CD4-positive, alpha-beta T cell (primary cell): Measurements from ENCODE around the gene TMEM131. TPM values are rescaled to one million over a fixed set of nuclear protein-coding genes. Genes with fewer than 3 reads are reported as not detected.
A peak's percentile ranks its signal among the peaks of the same experiment; 100 is the strongest.

Experiments
- ATAC-seq: fragments of 200-7000 bp; cut with Tn5 transposase; one replicate; pipeline ENCODE4 v1.10.0; 2022; ENCODE audit warnings: mild to moderate bottlenecking; ENCODE audit not compliant: poor library complexity
- CTCF ChIA-PET: fragments of 350-600 bp; sonication (Branson Sonifier 250); formaldehyde crosslinking; loops from one replicate; lab custom pipeline; 2021; ENCODE audit warnings: antibody characterized with exemption, inconsistent platforms; lab: Charles Lee
- POLR2A ChIA-PET: fragments of 350-600 bp; sonication (Branson Sonifier 250); formaldehyde crosslinking; loops from one replicate; lab custom pipeline; 2021; ENCODE audit warnings: antibody characterized with exemption, inconsistent platforms; lab: Charles Lee
- DNase-seq, 14 experiments: peaks; one replicate each; pipeline ENCODE4 v3.0.0-alpha.2; 2013 to 2020; ENCODE audit warnings: mixed read lengths in 2 of 14
- H3K27ac ChIP-seq, 2 donors: one replicate each; pipeline versions ENCODE4 v1.5.1 to v1.7.0; 2013; ENCODE audit warnings: low read length in 2 of 2, low read depth in 1 of 2, mild to moderate bottlenecking in 1 of 2
- H3K27me3 ChIP-seq, 2 experiments: 1 replicate in 1 of 2; 2 replicates in 1 of 2; pipeline versions ENCODE4 v1.6.1 to v1.7.0; 2013; ENCODE audit warnings: low read length in 2 of 2, control low read depth in 1 of 2, mild to moderate bottlenecking in 1 of 2, moderate library complexity in 1 of 2; ENCODE audit not compliant: insufficient read depth in 2 of 2, control insufficient read depth in 1 of 2
- H3K36me3 ChIP-seq: one replicate; pipeline ENCODE4 v1.6.1; 2013; ENCODE audit warnings: low read length, control low read depth; ENCODE audit not compliant: insufficient read depth
- H3K4me1 ChIP-seq: one replicate; pipeline ENCODE4 v1.6.1; 2013; ENCODE audit warnings: low read length, control low read depth; ENCODE audit not compliant: insufficient read depth
- H3K4me3 ChIP-seq: one replicate; pipeline ENCODE4 v1.5.1; 2013; ENCODE audit warnings: mild to moderate bottlenecking, low read length, moderate library complexity
- H3K9me3 ChIP-seq, 2 experiments: 1 replicate in 1 of 2; 2 replicates in 1 of 2; pipeline versions ENCODE4 v1.6.1 to v1.7.0; 2013; ENCODE audit warnings: low read length in 2 of 2, mild to moderate bottlenecking in 2 of 2, control low read depth in 1 of 2, moderate library complexity in 1 of 2; ENCODE audit not compliant: control insufficient read depth in 1 of 2, insufficient read depth in 1 of 2
- H3K27ac Mint-ChIP-seq: one replicate; pipeline ENCODE4 v1.8.0; 2020; ENCODE audit warnings: mixed read lengths
- H3K27me3 Mint-ChIP-seq: one replicate; pipeline ENCODE4 v1.8.0; 2021; ENCODE audit warnings: mixed read lengths
- H3K36me3 Mint-ChIP-seq: one replicate; pipeline ENCODE4 v1.8.0; 2021; ENCODE audit warnings: low read depth, mixed read lengths
- H3K4me1 Mint-ChIP-seq: one replicate; pipeline ENCODE4 v1.8.0; 2021; ENCODE audit warnings: low read depth, mixed read lengths
- H3K4me3 Mint-ChIP-seq: one replicate; pipeline ENCODE4 v1.8.0; 2020; ENCODE audit warnings: mild to moderate bottlenecking, mixed read lengths
- H3K9me3 Mint-ChIP-seq: one replicate; pipeline ENCODE4 v1.8.0; 2020; ENCODE audit warnings: mixed read lengths
- CTCF ChIP-seq: fragments of 200-600 bp; IDR thresholded peaks from one replicate; pipeline ENCODE4 v1.8.0; 2022; ENCODE audit warnings: antibody characterized with exemption, mild to moderate bottlenecking
- intact Hi-C, 2 experiments: fragments of 100-400 bp; cut with DNase I in 1 of 2; cut with micrococcal nuclease in 1 of 2; formaldehyde crosslinking; loops; one replicate each; pipeline versions ENCODE4 v1.15.1 to v1.9.0; 2023 to 2025; cut with DNase I, micrococcal nuclease
- total RNA-seq, 174 experiments: library from RNA in 2 of 174; stranded (reverse) in 2 of 174; gene quantifications; one replicate each; pipeline ENCODE4 v1.2.3 and lab custom pipeline; 2021 to 2026

The TMEM131 gene
- total RNA-seq, 2 experiments from 2014 or later = 29.2 to 33.6 TPM

DNA sequence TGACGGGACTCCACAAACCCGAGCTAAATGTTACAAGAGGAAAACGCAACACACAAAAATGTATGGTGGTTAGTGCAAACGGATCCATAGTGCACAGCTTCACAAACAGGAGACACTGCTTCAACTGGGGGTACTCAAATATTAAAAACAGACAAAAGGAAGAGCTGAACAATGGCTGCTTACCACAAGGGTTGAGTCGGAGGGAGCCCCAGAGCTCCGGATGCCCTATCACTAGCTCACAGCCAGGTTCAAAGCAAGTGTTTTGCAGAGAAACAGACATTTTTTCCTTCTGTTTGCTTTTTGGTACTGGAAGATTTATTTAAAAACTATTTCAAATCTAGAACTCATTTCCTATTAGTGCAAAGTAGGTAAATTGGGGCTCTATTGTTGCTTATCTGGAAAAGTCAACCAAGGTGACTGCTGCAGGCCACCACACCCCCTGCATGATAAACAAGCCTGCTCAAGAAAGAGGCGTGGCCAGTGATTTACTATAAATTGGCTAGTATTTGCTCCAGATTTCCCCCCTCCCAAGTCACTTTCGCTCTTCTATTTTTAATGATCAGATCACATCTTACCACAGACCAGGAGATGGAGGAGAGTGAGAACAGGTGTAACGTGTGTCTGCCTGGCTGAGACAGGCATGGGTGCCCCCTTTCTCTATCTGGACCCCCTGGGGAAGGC, 235.9 kb downstream of the TMEM131 start:
- Mint-ChIP-seq H3K4me3 (peak overlapping the region; percentile 34), H3K4me1 (peaks cover 27% of the 10 kb centered on the region), H3K36me3 (peaks cover 88% of the 10 kb centered on the region), H3K27ac (peak overlapping the region; percentile 83), H3K9me3 (no peaks in the 10 kb centered on the region), H3K27me3 (no peaks in the 10 kb centered on the region)
- peak in 1 of 14 experiments; percentile 26 for DNase-seq
- intact Hi-C loops = no loop called here
- ChIA-PET CTCF (no interaction called here), POLR2A (interaction anchor here (1.2 to 1.4 kb wide), 3 partner anchors 19 to 46 kb away, joined by 3 to 7 read pairs (median 5); partner anchors contain the start of gene ZAP70)
- TF ChIP-seq CTCF = no peak
- no peak overlapping the region for H3K4me3 ChIP-seq
- peaks cover 78% of the 10 kb centered on the region for H3K36me3 ChIP-seq
- ATAC-seq = peak; percentile 39
- no peaks in the 10 kb centered on the region for H3K9me3 ChIP-seq
- H3K27ac ChIP-seq = no peak overlapping the region
- peaks cover 49% of the 10 kb centered on the region for H3K4me1 ChIP-seq
- no peaks in the 10 kb centered on the region for H3K27me3 ChIP-seq

- ChIA-PET POLR2A (interaction anchor here (1.2 kb wide), 1 partner anchor 17 kb away, joined by 3 read pairs; no protein-coding TSS in a partner anchor), CTCF (interaction anchor here (1.3 kb wide), 1 partner anchor 9 kb away, joined by 4 read pairs; no protein-coding TSS in a partner anchor)
- intact Hi-C loops = no loop called here
- no peak for DNase-seq
- no peaks in the 10 kb centered on the region for H3K9me3 ChIP-seq
- peaks cover 64% of the 10 kb centered on the region for H3K36me3 ChIP-seq
- peaks cover 74% of the 10 kb centered on the region for H3K36me3 Mint-ChIP-seq
- H3K4me1 ChIP-seq = peaks cover 49% of the 10 kb centered on the region
- H3K4me3 Mint-ChIP-seq = no peak overlapping the region
- no peaks in the 10 kb centered on the region for H3K9me3 Mint-ChIP-seq
- peaks cover 27% of the 10 kb centered on the region for H3K4me1 Mint-ChIP-seq
- H3K27ac Mint-ChIP-seq = no peak overlapping the region
- no peaks in the 10 kb centered on the region for H3K27me3 ChIP-seq
- no peak overlapping the region for H3K4me3 ChIP-seq
- no peaks in the 10 kb centered on the region for H3K27me3 Mint-ChIP-seq
- H3K27ac ChIP-seq = no peak overlapping the region
- TF ChIP-seq CTCF = no peak
- ATAC-seq = no peak
These were observed 237.5 kb downstream of the TMEM131 start for GRCh38 chr2:97758131-97758705.

- H3K4me1 ChIP-seq = peaks cover 38% of the 10 kb centered on the region
- CTCF ChIA-PET = no interaction called here
- H3K9me3 ChIP-seq = no peaks in the 10 kb centered on the region
- peaks cover 24% of the 10 kb centered on the region for H3K4me1 Mint-ChIP-seq
- POLR2A ChIA-PET = no interaction called here
- H3K27me3 Mint-ChIP-seq = no peaks in the 10 kb centered on the region
- H3K36me3 ChIP-seq = peaks cover 58% of the 10 kb centered on the region
- H3K36me3 Mint-ChIP-seq = peaks cover 65% of the 10 kb centered on the region
- H3K4me3 Mint-ChIP-seq = no peak overlapping the region
- ATAC-seq (no peak), DNase-seq (no peak)
- intact Hi-C loops = no loop called here
- H3K27me3 ChIP-seq = no peaks in the 10 kb centered on the region
- H3K27ac ChIP-seq = no peak overlapping the region
- TF ChIP-seq CTCF = no peak
- no peaks in the 10 kb centered on the region for H3K9me3 Mint-ChIP-seq
- no peak overlapping the region for H3K27ac Mint-ChIP-seq
- H3K4me3 ChIP-seq = no peak overlapping the region
These were observed 238.7 kb downstream of the TMEM131 start for GRCh38 chr2:97757062-97757461.
